GM23248 (cell line): Measurements from ENCODE around the gene LIMS4. TPM values are rescaled to one million over a fixed set of nuclear protein-coding genes. Genes with fewer than 3 reads are reported as not detected.
"Not testable (repeated sequence)": the region's sequence is repeated elsewhere in the genome, so short reads cannot be mapped to it uniquely, and the experiment has no call there.

ENCODE experiments used
- DNase-seq: peaks from one replicate; pipeline ENCODE4 v3.0.0-alpha.2; 2015
- H2AFZ ChIP-seq: fragments of 200-600 bp; sonication (generic); 2 replicates; pipeline ENCODE4 v1.6.1; 2016; ENCODE audit warnings: antibody characterized with exemption
- H3F3A ChIP-seq: fragments of 200-600 bp; sonication (generic); 2 replicates; pipeline ENCODE4 v1.6.1; 2016; ENCODE audit warnings: mild to moderate bottlenecking, antibody characterized with exemption, mixed run types; ENCODE audit not compliant: insufficient read depth
- H3K27ac ChIP-seq: fragments of 200-600 bp; sonication (generic); 2 replicates; pipeline ENCODE4 v1.5.1; 2016; ENCODE audit warnings: mild to moderate bottlenecking
- H3K27me3 ChIP-seq: fragments of 200-600 bp; sonication (generic); replicated peaks from 2 replicates; pipeline ENCODE4 v1.6.1; 2016; ENCODE audit warnings: mild to moderate bottlenecking; ENCODE audit not compliant: insufficient read depth
- H3K36me3 ChIP-seq: fragments of 200-600 bp; sonication (generic); 2 replicates; pipeline ENCODE4 v1.6.1; 2016; ENCODE audit warnings: low read depth, mild to moderate bottlenecking
- H3K4me1 ChIP-seq: fragments of 200-600 bp; sonication (generic); 2 replicates; pipeline ENCODE4 v1.6.1; 2016; ENCODE audit warnings: mild to moderate bottlenecking; ENCODE audit not compliant: insufficient read depth
- H3K4me2 ChIP-seq: fragments of 200-600 bp; sonication (generic); one replicate; pipeline ENCODE4 v1.6.1; 2016; ENCODE audit warnings: mild to moderate bottlenecking; ENCODE audit not compliant: unreplicated experiment
- H3K4me3 ChIP-seq: fragments of 200-600 bp; sonication (generic); 2 replicates; pipeline ENCODE4 v1.5.1; 2016; ENCODE audit warnings: mild to moderate bottlenecking
- H3K79me2 ChIP-seq: fragments of 200-600 bp; sonication (generic); 2 replicates; pipeline ENCODE4 v1.6.1; 2016; ENCODE audit warnings: mild to moderate bottlenecking; ENCODE audit not compliant: insufficient read depth
- H3K9ac ChIP-seq: fragments of 200-600 bp; sonication (generic); 2 replicates; pipeline ENCODE4 v1.6.1; 2016; ENCODE audit warnings: mild to moderate bottlenecking
- H3K9me2 ChIP-seq: fragments of 200-600 bp; sonication (generic); 2 replicates; pipeline ENCODE4 v1.6.1; 2016; ENCODE audit warnings: mixed run types, mild to moderate bottlenecking, moderate library complexity; ENCODE audit not compliant: insufficient read depth
- H3K9me3 ChIP-seq: fragments of 200-600 bp; sonication (generic); one replicate; pipeline ENCODE4 v1.6.1; 2017; ENCODE audit warnings: low read depth
- H4K20me1 ChIP-seq: fragments of 200-600 bp; sonication (generic); 2 replicates; pipeline ENCODE4 v1.6.0; 2016; ENCODE audit not compliant: insufficient read depth
- WGBS, 2 experiments: methylation state at CpG; one replicate each; pipeline ENCODE4 v1.1.6; 2015 to 2017; ENCODE audit warnings: low lambda C conversion rate in 2 of 2, low coverage in 1 of 2; ENCODE audit errors: missing lambda C conversion rate in 2 of 2; 5-methylcytosine and 5-hydroxymethylcytosine counted together
- in situ Hi-C: fragments of 300-500 bp; cut with MboI; formaldehyde crosslinking; loops from 2 replicates; pipeline ENCODE4 v1.15.0; 2020
- polyA plus RNA-seq: library from polyadenylated mRNA; unstranded; fragments of >200 nt; fragmentation: Nextera tagmentation; extraction: Ambion mirVana; gene quantifications from 2 replicates; pipeline ENCODE4 v1.2.1, GENCODE V29; 2016
- total RNA-seq: library from RNA; depleted of rRNA; stranded (reverse); fragments of >200 nt; shearing (Covaris generic); gene quantifications from 2 replicates; pipeline ENCODE4 v1.2.3, GENCODE V29; 2014; rRNA removed

LIMS4 gene
- total RNA-seq (1.0 TPM in 1 of 2 replicates, not detected in the other), polyA plus RNA-seq (1.8 and 2.0 TPM in 2 replicates)

- H3K36me3 ChIP-seq, H3K9ac ChIP-seq, H3K4me3 ChIP-seq, H3K9me2 ChIP-seq, DNase-seq, H3K4me1 ChIP-seq, H3F3A ChIP-seq, in situ Hi-C loops, H2AFZ ChIP-seq, H3K27ac ChIP-seq, H3K9me3 ChIP-seq, H3K4me2 ChIP-seq, H4K20me1 ChIP-seq, H3K79me2 ChIP-seq, H3K27me3 ChIP-seq: not testable (repeated sequence)
- WGBS, 2 experiments: no CpG with 5 or more reads among the region's 29 CpGs
These were observed at the start of gene LIMS4 for GRCh38 chr2:110472171-110473058. LIMS4 (minus strand) TSS chr2:110472816; CDS start chr2:110472778, 38 bp downstream.

GRCh38 chr2:110499755-110500377, 27.2 kb upstream of the LIMS4 start:
- H3K27me3 ChIP-seq, H3K4me2 ChIP-seq, H3K9me3 ChIP-seq, H3K4me1 ChIP-seq, in situ Hi-C loops, H4K20me1 ChIP-seq, DNase-seq, H3K79me2 ChIP-seq, H3K9ac ChIP-seq, H2AFZ ChIP-seq, H3K27ac ChIP-seq, H3F3A ChIP-seq, H3K36me3 ChIP-seq, H3K9me2 ChIP-seq, H3K4me3 ChIP-seq: not testable (repeated sequence)
- WGBS, 2 experiments: no CpG with 5 or more reads among the region's 8 CpGs

GRCh38 chr2:110496027-110496426, 23.4 kb upstream of the LIMS4 start:
- H3F3A ChIP-seq, H3K4me3 ChIP-seq, H3K9me3 ChIP-seq, DNase-seq, H3K27ac ChIP-seq, H3K4me1 ChIP-seq, H3K9ac ChIP-seq, H4K20me1 ChIP-seq, in situ Hi-C loops, H3K27me3 ChIP-seq, H3K4me2 ChIP-seq, H3K36me3 ChIP-seq, H3K9me2 ChIP-seq, H2AFZ ChIP-seq, H3K79me2 ChIP-seq: not testable (repeated sequence)
- WGBS, 2 experiments: no CpG with 5 or more reads among the region's 6 CpGs

GRCh38 chr2:110494488-110494887, 21.9 kb upstream of the LIMS4 start:
- H4K20me1 ChIP-seq, in situ Hi-C loops: not testable (repeated sequence)
- WGBS, 2 experiments: no CpG with 5 or more reads among the region's 3 CpGs

GRCh38 chr2:110488991-110489390, 16.4 kb upstream of the LIMS4 start:
- H3K9me2 ChIP-seq, H3K4me1 ChIP-seq, H3K4me3 ChIP-seq, H3K9ac ChIP-seq, H2AFZ ChIP-seq, DNase-seq, H3K36me3 ChIP-seq, H3K4me2 ChIP-seq, H3K27me3 ChIP-seq, H3K27ac ChIP-seq, H3F3A ChIP-seq, in situ Hi-C loops, H3K9me3 ChIP-seq, H4K20me1 ChIP-seq, H3K79me2 ChIP-seq: not testable (repeated sequence)
- WGBS, 2 experiments: no CpG with 5 or more reads among the region's 1 CpG

More at GRCh38 chr2:110494488-110494887, 21.9 kb upstream of the LIMS4 start:
- not testable (repeated sequence) for H3K4me1 ChIP-seq, H3K9ac ChIP-seq, H3K27ac ChIP-seq, H3F3A ChIP-seq, H2AFZ ChIP-seq, H3K4me2 ChIP-seq, H3K27me3 ChIP-seq, H3K9me3 ChIP-seq, H3K36me3 ChIP-seq, DNase-seq, H3K4me3 ChIP-seq, H3K9me2 ChIP-seq, H3K79me2 ChIP-seq

GRCh38 chr2:110482697-110483096, 10.1 kb upstream of the LIMS4 start:
- in situ Hi-C loops, DNase-seq, H3K79me2 ChIP-seq, H3K36me3 ChIP-seq, H3K9me2 ChIP-seq, H3K4me2 ChIP-seq, H3K27ac ChIP-seq, H3F3A ChIP-seq, H3K4me1 ChIP-seq, H3K9ac ChIP-seq, H3K4me3 ChIP-seq, H2AFZ ChIP-seq, H4K20me1 ChIP-seq, H3K27me3 ChIP-seq, H3K9me3 ChIP-seq: not testable (repeated sequence)
- no CpG with 5 or more reads among the region's 4 CpGs for WGBS, 2 experiments

- H3K4me2 ChIP-seq, H3K9me3 ChIP-seq, H3K27me3 ChIP-seq, H3K36me3 ChIP-seq, H3K27ac ChIP-seq, in situ Hi-C loops, H2AFZ ChIP-seq, H3K4me3 ChIP-seq, H3F3A ChIP-seq, DNase-seq, H3K79me2 ChIP-seq, H3K9me2 ChIP-seq, H3K9ac ChIP-seq, H3K4me1 ChIP-seq, H4K20me1 ChIP-seq: not testable (repeated sequence)
- no CpG with 5 or more reads among the region's 3 CpGs for WGBS, 2 experiments
These were observed 8.6 kb upstream of the LIMS4 start for GRCh38 chr2:110481200-110481599.
